Measurements from ENCODE around the gene AHRR. TPM values are rescaled to one million over a fixed set of nuclear protein-coding genes. Genes with fewer than 3 reads are reported as not detected.

AHRR gene
- total RNA-seq, 2 donors from 2014 or later: 0.26 to 0.33 TPM

- no peaks in the 10 kb centered on the region for H3K27me3 ChIP-seq
- H3K4me3 ChIP-seq: no peak overlapping the region
- no peak overlapping the region for H3K27ac ChIP-seq
- no peaks in the 10 kb centered on the region for H3K9me3 ChIP-seq
- WGBS, 2 donors: 74 to 81% methylated on average over 26 to 32 of the region's 32 CpGs
- H3K4me1 ChIP-seq: no peaks in the 10 kb centered on the region
- H3K36me3 ChIP-seq (replicated peaks in 1 of 2; ENCODE audit: insufficient read depth in 1 of 2, low read depth in 2 of 2): no peaks in the 10 kb centered on the region
- DNase-seq: no peak
- intact Hi-C loops (cut with DNase I): no loop called here
- ATAC-seq: no peak
- no peak for TF ChIP-seq POLR2A (IDR thresholded peaks at IDR 0.05)
- no peak for TF ChIP-seq CTCF (IDR thresholded peaks at IDR 0.05)
Observed at GRCh38 chr5:422323-423232, 101.1 kb downstream of the AHRR start.

- 60 to 72% methylated on average over 7 to 9 of the region's 9 CpGs for WGBS, 2 donors
Observed at GRCh38 chr5:423233-423565, 101.7 kb downstream of the AHRR start.

GRCh38 chr5:423626-424261 lies 102.2 kb downstream of the AHRR start:
- DNase-seq (no peak), ATAC-seq (no peak)
- intact Hi-C loops (cut with DNase I): no loop called here
- TF ChIP-seq POLR2A (IDR thresholded peaks at IDR 0.05): no peak
- TF ChIP-seq CTCF (IDR thresholded peaks at IDR 0.05): no peak
- Histone ChIP-seq H3K36me3 (replicated peaks in 1 of 2; ENCODE audit: insufficient read depth in 1 of 2, low read depth in 2 of 2) (no peaks in the 10 kb centered on the region), H3K27ac (no peak overlapping the region), H3K9me3 (no peaks in the 10 kb centered on the region), H3K27me3 (no peaks in the 10 kb centered on the region), H3K4me1 (no peaks in the 10 kb centered on the region), H3K4me3 (no peak overlapping the region)
- WGBS, 2 donors: 76 to 79% methylated on average over 14 to 24 of the region's 24 CpGs

More at GRCh38 chr5:423233-423565, 101.7 kb downstream of the AHRR start:
- Histone ChIP-seq H3K9me3 (no peaks in the 10 kb centered on the region), H3K27me3 (no peaks in the 10 kb centered on the region), H3K36me3 (replicated peaks in 1 of 2; ENCODE audit: insufficient read depth in 1 of 2, low read depth in 2 of 2) (no peaks in the 10 kb centered on the region), H3K27ac (no peak overlapping the region), H3K4me1 (no peaks in the 10 kb centered on the region), H3K4me3 (no peak overlapping the region)
- no peak for ATAC-seq
- TF ChIP-seq CTCF (IDR thresholded peaks at IDR 0.05): no peak
- TF ChIP-seq POLR2A (IDR thresholded peaks at IDR 0.05): no peak
- DNase-seq: no peak
- intact Hi-C loops (cut with DNase I): no loop called here

GRCh38 chr5:424301-425110 lies 103.0 kb downstream of the AHRR start:
- intact Hi-C loops (cut with DNase I): no loop called here
- H3K36me3 ChIP-seq (replicated peaks in 1 of 2; ENCODE audit: insufficient read depth in 1 of 2, low read depth in 2 of 2): no peaks in the 10 kb centered on the region
- no peak for TF ChIP-seq CTCF (IDR thresholded peaks at IDR 0.05)
- TF ChIP-seq POLR2A (IDR thresholded peaks at IDR 0.05): no peak
- H3K9me3 ChIP-seq: no peaks in the 10 kb centered on the region
- no peak overlapping the region for H3K27ac ChIP-seq
- 64 to 73% methylated on average over 8 to 11 of the region's 11 CpGs for WGBS, 2 donors
- H3K4me1 ChIP-seq: no peaks in the 10 kb centered on the region
- no peak overlapping the region for H3K4me3 ChIP-seq
- DNase-seq: no peak
- H3K27me3 ChIP-seq: no peaks in the 10 kb centered on the region
- no peak for ATAC-seq
